Choroid plexus epithelial cell (primary cell): ENCODE measurements around the gene WFDC9.

Experiments
- DNase-seq: peaks from one replicate; pipeline ENCODE4 v3.0.0-alpha.2; 2010; ENCODE audit warnings: low read depth
- H3K4me3 ChIP-seq: 2 replicates; pipeline ENCODE4 v1.5.1; 2011; ENCODE audit warnings: low read depth, mild to moderate bottlenecking, control low read depth, low read length, moderate library complexity
- CTCF ChIP-seq: conservative IDR thresholded peaks from 2 replicates; pipeline ENCODE4 v1.5.1; 2011; ENCODE audit warnings: low read depth, mild to moderate bottlenecking, control low read depth, inconsistent platforms, low read length, moderate library complexity

WFDC9 gene

DNA sequence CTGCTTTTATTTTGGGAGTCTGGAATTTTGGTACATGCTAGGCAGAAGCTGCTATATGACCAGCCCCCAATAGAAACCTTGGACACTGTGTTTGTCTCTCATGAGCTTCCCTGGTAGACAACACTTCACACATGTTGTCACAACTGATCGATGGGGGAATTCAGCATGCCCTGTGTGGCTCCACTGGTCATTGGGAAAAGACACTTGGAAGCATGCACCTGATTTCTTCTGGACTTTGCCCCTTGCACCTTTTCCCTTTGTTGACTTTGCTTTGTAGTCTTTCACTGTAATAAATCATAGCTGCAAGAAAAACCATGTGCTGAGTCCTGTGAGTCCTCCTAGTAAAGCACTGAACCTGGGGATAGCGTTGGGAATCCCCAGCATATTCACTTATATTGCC lies 9.5 kb downstream of the WFDC9 start:
- TF ChIP-seq CTCF = no peak
- H3K4me3 ChIP-seq = no peak overlapping the region
- DNase-seq = no peak

- DNase-seq = no peak
- TF ChIP-seq CTCF = no peak
- no peak overlapping the region for H3K4me3 ChIP-seq
Measured at GRCh38 chr20:45617591-45617990, 13.5 kb downstream of the WFDC9 start.

DNA sequence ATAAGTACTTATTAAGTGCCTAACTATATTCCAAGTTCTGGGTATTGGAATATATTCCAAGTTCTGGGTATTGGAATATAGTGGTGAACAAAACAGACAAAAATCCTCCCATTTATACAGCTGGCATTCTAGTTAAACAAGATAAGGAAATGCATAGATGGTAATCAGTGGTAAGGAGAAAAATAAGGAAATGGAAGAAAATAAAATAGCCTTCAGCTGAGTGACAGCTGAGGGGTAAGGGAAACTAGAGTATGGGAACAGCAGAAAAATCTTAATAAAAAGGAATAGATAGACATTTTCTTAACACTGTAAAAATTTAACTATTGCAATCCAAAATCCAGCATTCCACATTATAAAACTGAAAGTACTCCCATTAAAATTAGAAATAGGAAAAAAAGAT lies 18.8 kb downstream of the WFDC9 start:
- no peak for TF ChIP-seq CTCF
- H3K4me3 ChIP-seq = no peak overlapping the region
- no peak for DNase-seq

DNA sequence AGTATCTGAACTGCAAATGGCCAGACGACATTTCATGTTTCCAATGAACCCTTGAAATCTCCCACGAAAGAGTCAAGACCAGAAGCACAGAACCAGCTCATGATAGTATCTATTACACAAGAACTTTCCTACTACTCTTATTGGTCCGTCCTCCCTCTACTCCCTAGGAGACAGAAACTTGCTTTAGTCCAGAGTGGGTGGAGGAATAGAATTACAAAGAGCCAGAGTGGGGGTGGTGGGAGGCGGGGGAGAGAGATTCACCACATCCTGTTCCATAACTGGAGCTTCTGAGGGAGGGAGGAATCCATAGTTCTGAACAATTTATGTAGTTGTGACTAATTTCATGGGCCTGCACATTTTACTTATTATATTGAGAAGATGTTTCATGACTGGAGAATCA lies 20.0 kb downstream of the WFDC9 start:
- H3K4me3 ChIP-seq = no peak overlapping the region
- TF ChIP-seq CTCF = no peak
- DNase-seq = peak; percentile 77

DNA sequence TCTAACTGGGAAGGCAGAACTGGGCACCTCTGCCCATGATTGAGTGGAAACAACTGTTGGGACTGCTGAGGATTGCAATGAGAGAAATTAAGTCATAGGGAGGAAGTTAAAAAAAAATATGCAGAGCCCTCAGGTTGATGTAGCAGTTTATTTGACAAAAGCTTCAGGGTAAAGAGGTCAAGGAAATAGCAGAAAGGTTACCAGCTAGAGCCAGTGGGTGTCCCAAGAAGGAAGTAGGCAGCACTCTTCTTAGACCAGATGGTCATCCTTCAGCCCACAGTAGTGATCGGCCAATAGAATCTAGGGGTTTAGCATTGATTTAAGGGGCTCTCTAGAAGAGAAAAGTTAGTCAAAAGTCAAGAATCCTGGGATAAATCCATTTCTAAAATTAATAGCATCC lies 23.3 kb downstream of the WFDC9 start:
- TF ChIP-seq CTCF = no peak
- H3K4me3 ChIP-seq = no peak overlapping the region
- no peak for DNase-seq

GRCh38 chr20:45595235-45595634 lies 35.8 kb downstream of the WFDC9 start:
- H3K4me3 ChIP-seq = no peak overlapping the region
- no peak for TF ChIP-seq CTCF
- DNase-seq = no peak

DNA sequence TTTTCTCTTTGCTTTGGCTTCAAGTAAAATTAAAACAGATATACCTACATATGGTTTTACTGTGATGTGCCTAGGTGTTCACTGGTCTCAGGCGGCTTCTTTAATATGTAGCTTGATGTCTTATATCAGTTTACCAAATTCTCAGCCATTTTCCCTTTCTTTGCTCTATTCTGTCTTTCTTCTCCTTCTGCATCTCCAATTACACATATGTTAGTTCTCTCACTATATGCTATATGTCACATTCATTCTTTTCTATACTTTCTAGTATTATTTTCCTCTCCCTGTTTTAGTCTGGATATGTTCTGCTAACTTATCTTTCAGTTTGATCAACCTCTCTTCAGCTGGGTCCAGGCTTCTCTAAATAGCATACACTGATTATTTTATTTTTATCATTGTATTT lies 37.6 kb downstream of the WFDC9 start:
- no peak overlapping the region for H3K4me3 ChIP-seq
- no peak for TF ChIP-seq CTCF
- no peak for DNase-seq
